ENCODE results near the gene SEMA3A. TPM values are rescaled to one million over a fixed set of nuclear protein-coding genes. Genes with fewer than 3 reads are reported as not detected.

The SEMA3A gene
- total and polyA plus RNA-seq, 2 of the 4 experiments (the other 2 are of a cell fraction), result 31.2 to 213 TPM

- no peak overlapping the region for H2AFZ ChIP-seq (replicated peaks; ENCODE audit: low read length, poor library complexity)
Observed at GRCh38 chr7:84092207-84092606, 102.4 kb downstream of the SEMA3A start.

More at GRCh38 chr7:84092207-84092606, 102.4 kb downstream of the SEMA3A start:
- Histone ChIP-seq H4K91ac (ENCODE audit: insufficient read depth, low read depth, low read length) (no peak overlapping the region), H3K9ac (ENCODE audit: low read depth, low read length) (peak overlapping the region; percentile 36; the same call in 1 of the 2 replicates), H3K23ac (ENCODE audit: low read depth, low read length) (no peak overlapping the region), H3K14ac (replicated peaks; ENCODE audit: low read depth, low read length) (0 out of 2 replicates have a peak overlapping the region, but pooled peaks have one; percentile 20), H3K9me1 (ENCODE audit: insufficient read depth, low read length) (no peaks in the 10 kb centered on the region), H2AK5ac (ENCODE audit: low read depth, low read length) (no peak overlapping the region), H3K79me1 (ENCODE audit: low read depth in 1 of 2, low read length in 2 of 2) (peaks cover 16 to 24% of the 10 kb centered on the region in 2 experiments), H3K27me3 (ENCODE audit: control insufficient read depth, insufficient read depth, low read length) (no peaks in the 10 kb centered on the region), H3K9me3 (ENCODE audit: control insufficient read depth, insufficient read depth, low read length) (no peaks in the 10 kb centered on the region), H2BK5ac (ENCODE audit: low read depth, low read length, poor library complexity, severe bottlenecking) (peak overlapping the region; percentile 69), H4K8ac (ENCODE audit: low read depth in 2 of 2, low read length in 2 of 2) (peak overlapping the region; percentile 4 to 31; a peak in 1 of 4 replicates), H4K20me1 (ENCODE audit: insufficient read depth, low read length) (no peaks in the 10 kb centered on the region), H2BK20ac (ENCODE audit: low read depth, low read length) (peak overlapping the region; percentile 16; the same call in 1 of the 2 replicates), H3K18ac (ENCODE audit: low read depth, low read length) (peak overlapping the region; percentile 19; the same call in 1 of the 2 replicates), H3K4ac (ENCODE audit: low read depth, low read length) (peak overlapping the region; percentile 20; the same call in 1 of the 2 replicates), H3K56ac (ENCODE audit: extremely low read depth, insufficient read depth, low read length) (no peak overlapping the region), H4K5ac (ENCODE audit: low read depth, low read length) (peak overlapping the region; percentile 84; the same call in 1 of the 2 replicates), H3K4me2 (ENCODE audit: low read depth, low read length) (peak overlapping the region; percentile 97), H3K36me3 (ENCODE audit: control insufficient read depth, insufficient read depth, low read length) (peaks cover 6% of the 10 kb centered on the region; the same call in 1 of the 2 replicates), H3K4me1 (ENCODE audit: control insufficient read depth, insufficient read depth, low read length) (0 out of 2 replicates have a peak, but pooled peaks cover 2% of the 10 kb centered on the region), H3K27ac (ENCODE audit: insufficient read depth, low read length) (peak overlapping the region; percentile 47; the same call in 1 of the 2 replicates), H2BK15ac (ENCODE audit: low read depth, low read length) (no peak overlapping the region), H3K4me3 (ENCODE audit: insufficient read depth, low read depth, low read length) (peak overlapping the region; percentile 6; the same call in 1 of the 2 replicates), H2AK9ac (replicated peaks; ENCODE audit: low read depth, low read length, poor library complexity) (no peak overlapping the region), H2BK120ac (ENCODE audit: low read depth, low read length) (peak overlapping the region; percentile 42; the same call in 1 of the 2 replicates)
- ChIA-PET POLR2A (ENCODE audit: unreplicated experiment) (no interaction called here), CTCF (no interaction called here)
- no TSS peak for BruUV-seq (replicated peaks)
- TF ChIP-seq CTCF (conservative IDR thresholded peaks at IDR 0.05; ENCODE audit: low read depth, low read length) (no peak), RCOR1 (IDR thresholded peaks at IDR 0.05; ENCODE audit: insufficient replicate concordance, low read length) (no peak), MAZ (IDR thresholded peaks at IDR 0.05; ENCODE audit: borderline replicate concordance, low read depth, low read length) (no peak), MXI1 (IDR thresholded peaks at IDR 0.05; ENCODE audit: borderline replicate concordance, low read depth, low read length) (no peak), ELK1 (IDR thresholded peaks at IDR 0.05; ENCODE audit: borderline replicate concordance, low read depth, low read length) (no peak), RAD21 (IDR thresholded peaks at IDR 0.05; ENCODE audit: low read length) (no peak), NFE2L2 (IDR thresholded peaks at IDR 0.05; ENCODE audit: low read depth, low read length) (no peak), RFX5 (IDR thresholded peaks at IDR 0.05; ENCODE audit: low read depth, low read length) (no peak), FOS (IDR thresholded peaks at IDR 0.05; ENCODE audit: low read depth, low read length) (no peak), USF2 (IDR thresholded peaks at IDR 0.05; ENCODE audit: low read depth, low read length) (no peak), CHD1 (IDR thresholded peaks at IDR 0.05; ENCODE audit: low read depth, low read length) (no peak), POLR2A (IDR thresholded peaks at IDR 0.05; ENCODE audit: low read depth, low read length) (no peak), MAFK (IDR thresholded peaks at IDR 0.05; ENCODE audit: low read depth, low read length) (no peak), BHLHE40 (IDR thresholded peaks at IDR 0.05; ENCODE audit: low read depth, low read length) (no peak), SMC3 (IDR thresholded peaks at IDR 0.05; ENCODE audit: low read depth, low read length) (no peak), CEBPB (IDR thresholded peaks at IDR 0.05; ENCODE audit: low read depth, low read length) (no peak)
- peak; percentile 40; the same call in 1 of the 2 replicates for ATAC-seq (ENCODE audit: low read depth)
- dilution Hi-C loops (cut with HindIII; ENCODE audit: low sequenced_read_pairs, unreplicated experiment), result no loop called here
- WGBS, 2 experiments (ENCODE audit: extremely low coverage in 2 of 2, insufficient read length in 1 of 2), result 10% methylated on average over 2 of the region's 5 CpGs; no CpG with 5 or more reads in 1 of the 2 experiments
- peak; percentile 40 for DNase-seq
- in situ Hi-C loops (cut with MboI; ENCODE audit: low sequenced_read_pairs), result no loop called here
- intact Hi-C loops (cut with micrococcal nuclease), result no loop called here
